NCI-H526 (cell line): ENCODE results near the gene GFOD1.
A peak's percentile ranks its signal among the peaks of the same experiment; 100 is the strongest.

Experiments used
- DNase-seq, 2 experiments: peaks; one replicate each; lab custom pipeline; 2025; lab: John Stamatoyannopoulos, UW

The GFOD1 gene, protein sequence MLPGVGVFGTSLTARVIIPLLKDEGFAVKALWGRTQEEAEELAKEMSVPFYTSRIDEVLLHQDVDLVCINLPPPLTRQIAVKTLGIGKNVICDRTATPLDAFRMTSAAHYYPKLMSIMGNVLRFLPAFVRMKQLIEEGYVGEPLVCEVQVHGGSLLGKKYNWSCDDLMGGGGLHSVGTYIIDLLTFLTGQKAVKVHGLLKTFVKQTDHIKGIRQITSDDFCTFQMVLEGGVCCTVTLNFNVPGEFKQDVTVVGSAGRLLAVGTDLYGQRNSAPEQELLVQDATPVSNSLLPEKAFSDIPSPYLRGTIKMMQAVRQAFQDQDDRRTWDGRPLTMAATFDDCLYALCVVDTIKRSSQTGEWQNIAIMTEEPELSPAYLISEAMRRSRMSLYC

DNA sequence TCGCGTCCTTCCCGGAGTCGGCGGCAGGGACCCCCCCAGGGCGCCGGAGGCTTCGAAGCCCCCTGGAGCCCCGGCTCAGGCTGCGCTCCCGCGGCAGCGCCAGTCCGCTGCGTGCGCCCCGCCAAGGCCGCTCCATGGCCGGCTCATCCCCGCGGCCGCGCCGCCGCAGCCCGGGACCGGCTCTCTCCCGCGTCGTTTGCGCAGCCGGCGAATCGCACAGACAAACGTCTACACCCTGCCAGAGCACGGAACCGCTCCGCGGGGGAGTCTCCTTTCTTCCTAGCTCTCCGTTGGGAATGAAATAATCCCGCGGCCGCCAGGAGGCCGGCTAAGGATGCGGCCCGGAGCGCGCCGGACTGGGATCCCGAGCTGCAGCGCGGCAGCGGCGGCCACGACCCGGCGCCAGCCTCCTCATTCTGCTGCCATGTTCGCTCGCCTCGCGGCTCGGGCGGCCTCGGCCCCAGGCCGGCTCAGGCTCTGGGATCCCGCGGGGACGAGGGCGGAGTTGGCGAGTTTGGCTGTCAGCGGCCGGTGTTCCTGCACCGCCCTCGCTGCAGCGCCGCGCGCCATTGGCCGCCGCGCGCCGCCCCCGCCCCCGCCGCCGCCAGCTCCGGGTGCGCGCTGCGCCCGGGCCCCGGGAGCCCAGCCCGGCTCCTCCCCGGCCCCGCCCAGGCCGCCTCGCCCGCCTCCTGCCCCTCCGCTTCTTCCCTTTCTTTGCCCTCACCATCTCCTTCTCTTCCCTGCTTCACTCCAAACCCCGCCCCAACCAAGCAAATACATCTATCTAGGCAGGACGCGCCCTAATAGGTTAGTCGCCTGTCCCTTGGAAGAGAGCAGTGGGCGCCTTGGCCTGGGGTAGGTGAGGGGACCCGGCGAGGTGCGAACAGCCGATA, at the start of gene GFOD1:
GFOD1 (minus strand) TSS at position 479 of the 893 bp plus-strand sequence. CDS start 710 bp downstream, outside the sequence.
- DNase-seq: peak; percentile 75 to 95

DNA sequence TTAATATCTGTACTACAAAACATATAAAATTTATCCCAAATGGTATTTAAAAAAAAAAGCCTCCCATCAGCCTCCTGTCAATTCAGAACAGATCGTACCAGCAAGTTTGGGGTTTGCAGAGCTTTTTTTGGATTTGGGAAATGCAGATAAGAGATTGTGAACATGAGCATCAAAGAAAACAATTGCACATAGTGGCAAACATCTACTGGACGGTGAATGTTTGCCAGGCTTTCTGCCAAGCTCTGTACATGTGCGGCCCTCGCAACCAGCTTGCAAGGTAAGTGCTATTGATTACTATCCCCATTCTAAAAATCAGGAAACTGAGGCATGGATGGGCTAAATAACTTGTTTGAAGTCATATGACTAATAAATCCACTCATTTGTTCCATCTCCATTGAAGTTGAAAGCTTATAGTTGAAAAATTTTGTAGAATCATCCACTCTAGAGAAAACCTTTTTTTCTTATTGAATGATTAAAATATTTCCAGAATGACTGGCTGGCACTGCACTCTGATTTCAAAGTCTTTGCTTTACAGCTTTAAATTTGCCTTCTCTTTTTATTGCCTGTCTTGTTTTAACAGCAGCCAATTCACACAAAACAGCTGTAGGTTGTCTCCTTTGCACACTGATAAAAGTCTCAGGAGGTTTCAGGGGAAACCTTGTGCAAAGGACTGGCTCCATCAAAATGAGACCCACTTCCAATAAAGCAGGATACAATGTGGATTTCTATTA, 49.6 kb upstream of the GFOD1 start:
- no peak for DNase-seq

DNA sequence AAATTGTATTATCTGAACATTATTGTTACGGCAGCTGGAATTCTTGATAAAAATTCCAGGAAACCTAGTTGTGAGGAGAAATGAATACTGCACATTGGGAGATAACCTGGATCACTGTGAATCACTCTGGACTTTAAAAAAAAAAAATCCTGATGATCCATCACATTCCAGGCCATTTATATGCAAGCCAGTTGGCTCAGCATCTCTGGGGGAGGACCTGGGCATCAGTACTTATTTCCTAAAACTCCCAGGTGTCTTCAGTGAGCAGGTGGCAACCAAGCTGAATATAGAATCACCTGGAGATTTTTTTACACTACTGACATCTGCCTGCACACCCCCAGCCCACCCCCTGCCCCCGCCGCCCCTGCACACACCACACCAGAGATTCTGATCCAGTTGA, 47.9 kb upstream of the GFOD1 start:
- no peak for DNase-seq

DNA sequence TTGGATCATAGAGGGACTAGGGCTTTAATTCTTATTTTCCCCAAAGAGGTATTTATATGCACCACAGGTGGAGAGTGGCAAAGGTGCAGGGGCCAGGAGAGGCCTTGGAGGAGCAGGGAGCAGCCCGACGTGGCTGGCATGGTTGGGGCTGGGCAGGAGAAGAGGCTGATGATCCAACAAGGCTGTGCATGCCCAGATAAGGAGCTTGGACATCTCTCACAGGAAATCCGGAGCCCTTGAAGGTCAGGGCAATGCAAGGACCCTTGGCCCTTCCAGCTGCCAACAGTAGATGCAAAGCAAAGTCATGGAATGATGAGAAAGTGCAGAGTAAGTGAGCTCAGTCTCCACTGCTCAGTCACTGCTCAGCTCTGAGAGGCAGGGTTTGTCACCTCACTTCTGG, 47.1 kb upstream of the GFOD1 start:
- no peak for DNase-seq

DNA sequence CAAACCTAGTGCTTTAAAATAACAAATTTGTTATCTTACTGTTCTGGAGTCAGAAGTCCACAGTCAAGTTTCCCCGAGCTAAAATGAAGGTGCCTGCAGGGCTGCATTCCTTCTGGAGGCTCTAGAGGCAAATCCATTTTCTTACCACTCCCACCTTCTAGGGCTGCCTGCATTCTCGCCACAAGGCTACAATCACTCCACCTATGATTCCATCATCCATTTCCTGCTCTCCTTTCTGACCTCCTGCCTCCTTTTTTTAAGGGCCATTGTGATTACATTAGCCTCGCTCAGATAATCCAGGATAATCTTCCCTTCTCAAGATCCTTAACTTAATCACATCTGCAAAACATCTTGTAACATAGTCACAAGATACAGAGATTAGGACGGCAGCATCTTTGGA, 44.6 kb upstream of the GFOD1 start:
- no peak for DNase-seq

DNA sequence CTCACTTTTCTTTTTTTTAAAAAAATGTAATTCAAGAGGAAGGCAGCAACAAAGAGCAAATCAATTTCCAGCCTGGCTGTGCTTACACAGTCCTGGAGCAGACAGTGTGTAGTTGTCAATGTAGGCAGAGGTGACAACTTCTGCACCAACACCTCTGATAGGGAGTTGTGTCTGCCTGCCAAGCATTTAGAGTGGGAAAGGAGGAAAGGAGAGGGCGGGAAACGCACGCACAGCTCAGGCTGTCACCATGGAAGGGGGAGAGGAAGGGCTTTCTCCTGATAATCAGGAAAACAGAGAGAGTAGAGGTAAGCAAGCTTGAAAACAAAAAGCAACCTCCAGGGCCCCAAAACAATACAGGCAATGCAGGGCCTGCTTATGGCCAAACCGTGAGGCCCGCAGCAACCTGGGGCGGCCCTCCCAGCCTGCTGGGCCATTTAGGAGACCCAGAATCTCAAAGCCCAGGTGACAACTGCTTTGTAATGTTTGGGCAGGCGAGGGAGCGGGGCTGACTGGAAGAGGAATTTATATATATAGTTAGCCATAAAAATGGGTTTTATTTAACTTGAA, 41.5 kb upstream of the GFOD1 start:
- DNase-seq: no peak

DNA sequence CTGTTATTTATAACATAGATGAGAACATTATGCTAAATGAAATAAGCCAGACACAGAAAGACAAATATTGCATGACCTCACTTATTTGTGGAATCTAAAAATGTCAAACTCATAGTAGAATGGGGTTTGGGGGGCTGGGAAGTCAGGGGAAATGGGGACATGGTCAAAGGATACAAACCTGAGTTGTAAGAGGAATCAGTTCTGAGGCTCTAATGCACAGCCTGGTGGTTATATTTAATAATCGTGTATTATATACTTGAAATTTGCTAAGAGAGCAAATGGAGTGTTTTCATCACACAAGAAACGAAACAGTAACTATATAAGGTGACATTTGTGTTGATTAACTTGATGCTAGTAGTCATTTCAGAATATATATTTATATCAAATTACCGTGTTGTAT, 40.8 kb upstream of the GFOD1 start:
- no peak for DNase-seq

DNA sequence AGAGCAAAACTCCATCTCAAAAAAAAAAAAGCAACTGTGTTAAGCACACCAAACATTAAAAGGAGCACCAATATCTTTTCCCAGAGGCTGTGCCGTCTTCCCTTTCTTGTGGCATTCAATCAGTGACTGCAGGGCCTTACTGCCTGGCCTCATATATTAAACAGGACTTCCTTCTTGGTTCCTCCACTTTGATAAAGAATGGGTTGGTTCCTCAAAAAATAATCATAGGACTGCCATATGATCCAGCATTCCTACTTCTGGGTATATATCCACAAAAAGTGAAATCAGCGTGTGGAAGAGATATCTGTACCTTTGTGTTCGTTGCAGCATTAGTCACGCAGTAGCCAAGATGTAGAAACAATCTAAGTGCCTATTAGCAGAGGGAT, 40.3 kb upstream of the GFOD1 start:
- DNase-seq: no peak

DNA sequence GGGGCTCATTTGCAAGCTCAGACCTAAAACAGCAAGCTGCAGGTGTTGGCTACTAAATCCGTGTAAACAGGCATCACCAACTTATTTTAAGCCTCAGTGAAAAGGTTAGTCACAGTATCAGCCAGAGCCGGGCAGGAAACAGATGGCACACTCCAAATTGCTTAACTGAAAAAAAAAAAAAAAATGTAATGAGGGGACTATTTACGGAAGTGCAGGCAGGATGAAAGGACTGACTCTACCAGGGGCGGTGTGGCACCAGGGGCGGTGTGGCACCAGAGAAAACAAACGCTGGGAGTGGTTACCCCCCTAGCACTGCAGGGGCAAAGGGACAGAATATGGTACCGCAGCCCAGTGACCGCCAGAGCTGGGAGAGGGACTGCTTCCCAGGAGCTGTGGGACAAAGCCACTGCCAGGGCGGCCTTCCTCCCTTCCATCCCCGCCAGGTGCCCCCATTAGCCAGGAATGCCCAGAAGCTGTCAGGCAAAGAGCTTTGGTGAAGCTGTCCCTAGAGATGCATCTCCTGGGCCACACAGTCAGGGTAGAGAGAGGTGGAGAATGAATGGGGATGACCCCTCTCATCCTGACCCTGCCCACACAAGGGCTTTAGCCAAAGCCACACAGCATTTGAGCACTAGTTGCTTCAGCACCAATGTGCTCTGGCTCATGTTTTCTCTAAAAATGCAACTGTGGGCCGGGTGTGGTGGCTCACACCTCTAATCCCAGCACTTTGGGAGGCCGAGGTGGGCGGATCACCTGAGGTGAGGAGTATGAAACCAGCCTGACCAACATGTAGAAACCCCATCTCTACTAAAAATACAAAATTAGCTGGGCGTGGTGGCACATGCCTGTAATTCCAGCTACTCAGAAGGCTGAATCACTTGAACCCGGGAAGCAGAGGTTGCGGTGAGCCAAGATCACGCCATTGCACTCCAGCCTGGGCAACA, 39.6 kb upstream of the GFOD1 start:
- DNase-seq: no peak

DNA sequence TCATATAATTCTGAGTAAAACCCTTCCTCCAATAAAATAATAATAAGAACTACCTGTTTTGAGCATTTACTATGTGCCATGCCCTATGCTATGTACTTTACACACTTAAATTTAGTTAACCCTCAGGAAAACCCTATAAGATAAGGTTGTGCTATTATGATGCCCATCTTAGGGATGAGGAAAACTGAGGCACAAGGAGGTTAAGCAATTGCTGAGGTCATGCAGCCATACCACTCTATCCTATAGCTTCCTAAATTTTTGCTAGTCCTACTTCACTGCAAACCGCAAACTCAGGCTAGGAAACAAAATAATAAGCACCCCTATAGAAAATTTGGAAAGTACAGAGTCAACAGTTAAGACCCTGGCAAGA, 38.9 kb upstream of the GFOD1 start:
- no peak for DNase-seq

DNA sequence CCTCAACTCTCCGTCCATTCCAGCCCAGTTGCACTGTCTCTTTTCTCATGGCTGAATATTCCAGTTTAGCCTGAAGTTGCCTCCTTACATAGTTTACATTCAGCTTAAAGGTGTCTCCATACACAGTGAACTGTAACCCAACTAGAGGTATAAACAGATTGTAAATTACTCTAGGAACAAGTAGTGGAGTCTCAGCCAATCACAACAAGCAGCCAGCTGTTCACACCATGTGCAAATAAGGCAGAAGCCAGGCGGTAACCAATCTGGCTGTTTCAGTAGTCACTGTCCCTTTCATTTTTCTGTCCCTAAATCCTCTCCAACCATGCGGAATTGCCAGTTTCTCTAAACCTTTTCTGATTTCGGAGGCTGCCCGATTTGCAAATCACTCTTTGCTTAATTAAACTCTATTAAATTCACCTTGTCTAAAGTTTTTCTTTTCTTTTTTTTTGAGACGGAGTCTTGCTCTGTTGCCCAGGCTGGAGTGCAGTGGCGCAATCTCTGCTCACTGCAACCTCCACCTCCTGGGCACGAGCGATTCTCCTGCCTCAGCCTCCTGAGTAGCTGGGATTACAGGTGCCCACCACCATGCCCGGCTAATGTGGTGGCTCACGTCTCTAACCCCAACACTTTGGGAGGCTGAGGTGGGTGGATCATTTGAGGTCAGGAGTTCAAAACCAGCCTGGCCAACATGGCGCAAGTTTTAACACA, 37.6 kb upstream of the GFOD1 start:
- no peak for DNase-seq

DNA sequence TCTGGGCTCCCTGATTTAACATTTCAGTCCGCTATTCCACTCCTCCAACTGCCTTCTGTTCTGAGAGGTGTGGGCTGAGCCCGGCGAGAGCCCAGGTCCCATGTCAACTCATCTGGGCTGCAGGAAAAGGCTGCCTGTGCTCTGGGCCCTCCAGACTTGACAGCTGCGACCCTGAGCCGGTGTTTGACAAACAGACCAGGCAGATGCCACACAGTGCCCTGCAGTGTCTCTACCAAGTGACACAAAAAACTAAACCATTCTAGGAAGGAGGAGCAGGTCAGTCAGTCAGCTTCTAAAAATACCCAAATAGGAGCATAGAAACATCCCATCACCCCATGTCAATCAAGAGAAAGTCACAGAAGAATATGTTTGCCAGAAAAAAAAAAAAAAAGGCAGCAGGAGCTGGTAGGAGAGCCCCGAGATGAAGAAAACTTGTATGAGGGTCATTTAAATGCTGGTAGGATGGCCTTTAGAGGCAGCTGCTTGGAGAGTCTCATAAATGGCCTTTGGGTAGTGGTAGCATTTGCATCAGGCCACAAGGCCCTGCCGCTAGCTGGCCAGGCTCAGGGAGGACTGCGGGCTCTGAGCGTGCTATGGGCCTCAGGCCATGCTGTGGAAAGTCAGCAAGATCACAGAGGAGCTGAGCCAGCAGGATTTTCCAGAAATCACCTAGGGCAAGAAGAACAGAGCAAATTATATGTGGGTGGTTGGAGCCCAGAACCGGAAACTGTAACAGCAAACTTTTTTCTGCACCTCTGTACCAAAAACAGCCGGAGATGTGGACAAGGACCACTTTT, 36.6 kb upstream of the GFOD1 start:
- DNase-seq: peak in 1 of 2 experiments; percentile 7

DNA sequence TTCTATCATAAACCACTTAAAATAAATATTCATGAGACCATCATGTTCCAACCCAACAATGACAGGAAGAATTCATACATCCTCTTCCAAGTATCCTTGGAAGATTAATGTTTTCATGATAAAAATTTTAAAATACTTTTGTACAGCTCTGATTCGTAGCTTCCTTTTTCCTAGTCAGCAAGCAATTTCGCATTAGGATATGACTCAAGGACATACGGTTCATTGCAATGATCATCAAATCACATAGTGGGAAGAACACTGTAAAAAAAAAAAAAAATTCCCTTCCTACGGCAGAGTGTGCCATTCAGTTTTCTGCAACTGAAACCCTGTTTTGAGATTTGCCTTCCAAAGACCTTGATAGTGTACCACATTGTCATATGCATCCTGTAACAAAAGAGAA, 35.3 kb upstream of the GFOD1 start:
- DNase-seq: no peak

DNA sequence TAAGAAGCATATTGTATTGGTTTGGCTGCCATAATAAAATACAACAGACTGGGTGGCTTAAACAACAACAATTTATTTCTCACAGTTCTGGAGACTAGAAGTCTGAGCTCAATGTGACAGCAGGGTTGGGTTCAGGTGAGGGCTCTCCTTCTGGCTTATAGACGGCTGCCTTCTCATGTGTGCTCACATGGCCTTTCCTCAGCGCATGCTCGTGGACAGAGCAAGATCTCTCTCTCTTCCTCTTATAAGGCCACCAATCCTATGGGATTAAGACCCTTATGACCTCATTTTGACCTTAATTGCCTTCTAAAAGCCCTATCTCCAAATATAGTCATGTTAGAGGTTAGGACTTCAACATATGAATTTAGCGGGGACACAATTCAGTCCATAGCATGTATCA, 32.4 kb upstream of the GFOD1 start:
- DNase-seq: no peak

DNA sequence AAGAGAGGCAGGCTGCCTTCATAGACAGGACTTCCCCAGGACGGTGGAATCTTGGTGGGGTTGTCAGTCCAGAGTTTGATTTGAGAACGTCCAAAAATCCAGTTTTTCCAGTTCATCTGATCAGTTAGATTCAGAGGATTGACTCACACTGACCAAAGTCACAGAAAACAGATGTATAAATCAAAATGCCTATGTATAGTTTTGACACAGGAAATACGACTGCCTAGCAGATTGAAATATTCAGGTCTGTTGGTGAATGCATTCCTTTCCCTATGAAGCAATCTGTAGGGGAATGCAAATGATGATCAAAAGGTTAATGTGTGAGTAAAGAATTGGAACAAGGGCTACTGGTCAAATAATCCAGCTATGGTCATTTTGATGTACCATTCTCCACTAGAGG, 29.7 kb upstream of the GFOD1 start:
- DNase-seq: no peak

DNA sequence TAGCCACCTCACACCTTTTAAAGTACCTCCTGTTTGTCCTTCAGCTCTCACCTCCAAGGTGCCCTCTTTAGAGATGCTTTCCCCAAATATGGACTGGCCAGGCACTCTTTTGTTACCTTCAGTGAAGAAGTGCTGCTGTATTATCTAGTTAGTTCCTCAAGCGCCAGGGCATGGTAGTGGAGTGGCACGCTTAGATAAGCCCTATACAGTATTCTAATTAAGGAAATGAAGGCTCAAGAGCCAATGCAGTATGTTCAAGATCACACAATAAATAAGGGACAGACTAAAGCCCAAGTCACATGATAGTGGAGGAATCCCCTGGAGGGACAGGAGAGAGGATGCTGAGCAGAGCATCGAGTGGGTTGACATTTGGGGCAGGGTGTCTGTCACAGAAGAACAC, 28.5 kb upstream of the GFOD1 start:
- no peak for DNase-seq

DNA sequence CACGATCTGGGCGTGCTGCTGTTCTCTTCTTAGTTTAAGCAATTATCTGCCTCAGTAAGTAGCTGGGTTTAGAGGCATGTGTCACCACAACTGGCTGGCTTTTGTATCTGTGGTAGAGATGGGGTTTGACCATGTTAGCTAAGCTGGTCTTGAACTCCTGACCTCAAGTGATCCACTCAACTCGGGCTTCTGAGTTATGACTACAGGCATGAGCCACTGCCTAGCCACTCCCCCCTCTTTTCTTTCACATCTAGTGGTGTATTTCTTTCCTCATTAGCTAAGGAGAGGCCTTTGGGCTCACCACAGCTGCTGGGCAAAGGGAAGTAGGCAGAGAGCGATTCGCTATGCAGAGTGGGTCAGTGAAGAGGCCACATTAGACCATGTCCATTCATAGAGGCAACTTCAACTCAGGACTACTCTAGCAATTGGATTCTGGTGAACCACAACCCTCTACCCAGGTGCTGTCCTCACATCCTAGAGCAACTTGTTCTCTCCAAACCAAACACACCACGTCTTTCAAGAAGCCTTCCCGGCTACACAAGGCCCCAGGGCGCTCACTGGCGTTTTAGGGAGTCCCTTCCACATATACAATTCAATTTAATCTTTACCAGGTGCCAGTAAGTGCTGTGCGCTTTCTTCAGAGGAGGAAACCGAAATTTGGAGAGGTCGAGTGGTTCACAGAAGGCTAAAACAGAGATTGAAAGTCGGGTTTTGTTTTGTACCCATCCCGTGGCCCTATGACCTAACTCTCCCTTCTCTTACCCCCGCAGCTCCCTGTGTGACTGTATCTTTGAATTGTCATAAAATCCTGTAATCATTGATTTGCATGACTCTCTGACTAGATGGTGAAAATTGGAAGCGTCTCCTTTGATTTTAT, 26.5 kb upstream of the GFOD1 start:
- DNase-seq: no peak

DNA sequence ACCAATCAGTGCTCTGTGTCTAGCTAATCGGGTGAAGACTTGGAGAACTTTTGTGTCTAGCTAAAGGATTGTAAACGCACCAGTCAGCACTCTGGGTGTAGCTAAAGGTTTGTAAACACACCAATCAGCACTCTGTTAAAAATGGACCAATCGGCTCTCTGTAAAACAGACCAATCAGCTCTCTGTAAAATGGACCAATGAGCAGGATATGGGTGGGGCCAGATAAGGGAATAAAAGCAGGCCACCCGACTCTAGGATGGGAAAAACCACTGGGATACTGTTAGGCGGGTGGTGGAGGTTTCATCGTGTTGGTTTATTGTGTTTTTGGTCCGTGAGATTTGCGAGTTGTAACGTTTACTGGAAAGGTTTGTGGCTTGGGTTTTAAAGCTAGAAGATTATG, 25.5 kb upstream of the GFOD1 start:
- DNase-seq: no peak
